ENCODE measurements around the gene RNASE13. TPM values are rescaled to one million over a fixed set of nuclear protein-coding genes. Genes with fewer than 3 reads are reported as not detected.

The RNASE13 gene
- total and polyA plus RNA-seq, 4 donors = not detected

DNA sequence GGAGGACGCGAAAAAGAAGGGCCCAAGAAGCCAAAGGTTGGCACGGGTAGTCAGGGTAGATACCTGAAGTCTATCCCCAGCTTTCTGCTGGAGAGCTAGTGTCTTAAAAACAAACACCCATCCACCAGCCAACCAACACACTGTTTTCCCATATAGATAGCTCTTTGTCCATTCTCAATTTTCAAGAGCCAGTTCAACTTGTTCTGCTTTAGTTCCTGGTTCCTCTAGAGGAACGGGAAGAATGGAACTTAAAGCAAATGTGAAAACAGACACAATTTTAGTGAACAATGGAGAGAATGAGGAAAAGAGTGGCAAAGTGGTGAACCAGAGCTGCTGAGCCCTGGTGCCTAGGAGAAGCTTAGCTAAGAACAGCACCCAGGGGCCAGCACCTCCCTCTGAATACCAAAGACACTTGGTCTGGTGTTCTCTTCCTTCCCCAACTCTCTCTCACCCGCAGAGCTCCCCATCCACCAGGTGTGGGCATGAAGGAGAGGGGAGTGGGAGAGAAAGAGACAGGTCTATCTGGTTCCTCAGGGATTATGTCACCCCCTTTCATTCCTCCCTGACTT lies 13.5 kb downstream of the RNASE13 start:
- Histone ChIP-seq H3K36me3 (ENCODE audit: control insufficient read depth in 4 of 4, insufficient read depth in 4 of 4, low read length in 4 of 4) (peaks cover 5 to 24% (median 16%) of the 10 kb centered on the region in 4 donors), H3K4me3 (no peak overlapping the region), H3K27me3 (ENCODE audit: control insufficient read depth in 3 of 3, insufficient read depth in 3 of 3, low read length in 2 of 3) (no peaks in the 10 kb centered on the region), H3K9ac (ENCODE audit: insufficient read depth in 1 of 2, low read length in 2 of 2) (no peak overlapping the region), H3K9me3 (ENCODE audit: control insufficient read depth in 4 of 4, insufficient read depth in 3 of 4, low read length in 3 of 4) (no peaks in the 10 kb centered on the region), H3K4me1 (ENCODE audit: control insufficient read depth in 5 of 5, insufficient read depth in 5 of 5, low read length in 5 of 5) (peaks cover 3 to 17% (median 12%) of the 10 kb centered on the region in 5 donors), H3K27ac (ENCODE audit: low read depth in 1 of 2, low read length in 1 of 2) (no peak overlapping the region)
- WGBS, 2 donors = 89% methylated on average over 5 of the region's 5 CpGs
- ATAC-seq (ENCODE audit: insufficient read depth, low FRiP score) = no peak
- no peak for TF ChIP-seq CTCF (IDR thresholded peaks at IDR 0.05; ENCODE audit: control extremely low read depth, extremely low read depth)
- no peak for DNase-seq

- Histone ChIP-seq H3K9me3 (ENCODE audit: control insufficient read depth in 4 of 4, insufficient read depth in 3 of 4, low read length in 3 of 4) (no peaks in the 10 kb centered on the region), H3K36me3 (ENCODE audit: control insufficient read depth in 4 of 4, insufficient read depth in 4 of 4, low read length in 4 of 4) (peaks cover 5 to 24% (median 16%) of the 10 kb centered on the region in 4 donors), H3K4me3 (no peak overlapping the region), H3K9ac (ENCODE audit: insufficient read depth in 1 of 2, low read length in 2 of 2) (no peak overlapping the region), H3K27me3 (ENCODE audit: control insufficient read depth in 3 of 3, insufficient read depth in 3 of 3, low read length in 2 of 3) (no peaks in the 10 kb centered on the region), H3K4me1 (ENCODE audit: control insufficient read depth in 5 of 5, insufficient read depth in 5 of 5, low read length in 5 of 5) (peaks cover 0 to 15% (median 10%) of the 10 kb centered on the region in 5 donors), H3K27ac (ENCODE audit: low read depth in 1 of 2, low read length in 1 of 2) (no peak overlapping the region)
- ATAC-seq (ENCODE audit: insufficient read depth, low FRiP score) = no peak
- TF ChIP-seq CTCF (IDR thresholded peaks at IDR 0.05; ENCODE audit: control extremely low read depth, extremely low read depth) = no peak
- DNase-seq = no peak
- whole genome bisulfite sequencing, 2 donors = 23 to 60% methylated on average over 1 of the region's 1 CpG
Measured at GRCh38 chr14:21019366-21019765, 15.2 kb downstream of the RNASE13 start.

DNA sequence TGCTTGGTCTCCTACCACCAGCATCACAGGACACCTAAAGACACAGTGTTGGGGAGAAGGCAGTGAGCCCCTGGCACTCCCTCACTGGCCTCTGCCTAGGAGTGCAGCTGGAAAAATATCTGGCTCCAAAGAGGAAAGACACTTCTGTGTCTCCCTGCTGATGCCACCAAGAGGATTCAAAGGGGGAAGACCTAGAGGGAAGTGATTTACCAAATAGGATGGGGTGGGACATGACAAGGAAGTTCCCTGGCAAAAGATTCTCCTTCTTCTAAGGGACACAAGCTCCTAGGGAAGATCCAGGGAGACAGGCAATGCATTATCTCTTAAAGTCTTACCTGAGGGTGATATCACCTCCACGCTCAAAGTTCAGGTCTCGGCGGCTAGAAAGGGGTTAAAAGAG lies 15.8 kb downstream of the RNASE13 start:
- Histone ChIP-seq H3K9ac (ENCODE audit: insufficient read depth in 1 of 2, low read length in 2 of 2) (no peak overlapping the region), H3K36me3 (ENCODE audit: control insufficient read depth in 4 of 4, insufficient read depth in 4 of 4, low read length in 4 of 4) (peaks cover 5 to 24% (median 16%) of the 10 kb centered on the region in 4 donors), H3K9me3 (ENCODE audit: control insufficient read depth in 4 of 4, insufficient read depth in 3 of 4, low read length in 3 of 4) (no peaks in the 10 kb centered on the region), H3K4me1 (ENCODE audit: control insufficient read depth in 5 of 5, insufficient read depth in 5 of 5, low read length in 5 of 5) (peaks cover 0 to 10% (median 7%) of the 10 kb centered on the region in 5 donors), H3K27me3 (ENCODE audit: control insufficient read depth in 3 of 3, insufficient read depth in 3 of 3, low read length in 2 of 3) (no peaks in the 10 kb centered on the region), H3K27ac (ENCODE audit: low read depth in 1 of 2, low read length in 1 of 2) (peak overlapping the region in 1 of 2 donors; percentile 9), H3K4me3 (no peak overlapping the region)
- TF ChIP-seq CTCF (IDR thresholded peaks at IDR 0.05; ENCODE audit: control extremely low read depth, extremely low read depth) = no peak
- 93 to 98% methylated on average over 3 of the region's 3 CpGs for WGBS, 2 donors
- DNase-seq (no peak), ATAC-seq (ENCODE audit: insufficient read depth, low FRiP score) (no peak)

DNA sequence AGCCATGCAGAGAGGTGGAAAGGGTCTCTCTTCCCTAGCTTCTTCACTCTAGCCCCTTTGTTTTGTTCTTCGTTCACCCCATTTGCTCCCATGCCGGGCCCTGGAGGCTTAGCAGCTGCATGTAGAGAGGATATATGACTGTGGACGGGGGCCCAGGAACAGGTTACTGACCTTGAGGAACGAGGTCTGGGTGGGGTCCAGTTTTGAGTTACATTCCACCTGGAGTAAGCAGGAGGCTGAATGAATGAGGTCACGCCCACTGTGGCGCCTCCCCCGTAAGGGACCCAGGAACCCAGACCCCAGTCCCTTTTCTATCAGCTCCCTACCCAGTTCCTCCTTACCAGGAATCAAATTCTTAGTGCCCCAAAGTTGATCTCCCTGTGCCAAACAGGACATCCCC lies 16.3 kb downstream of the RNASE13 start:
- ATAC-seq (ENCODE audit: insufficient read depth, low FRiP score) (no peak), DNase-seq (no peak)
- Histone ChIP-seq H3K27me3 (ENCODE audit: control insufficient read depth in 3 of 3, insufficient read depth in 3 of 3, low read length in 2 of 3) (no peaks in the 10 kb centered on the region), H3K9ac (ENCODE audit: insufficient read depth in 1 of 2, low read length in 2 of 2) (no peak overlapping the region), H3K27ac (ENCODE audit: low read depth in 1 of 2, low read length in 1 of 2) (peak overlapping the region in 1 of 2 donors; percentile 9), H3K4me1 (ENCODE audit: control insufficient read depth in 5 of 5, insufficient read depth in 5 of 5, low read length in 5 of 5) (peaks cover 0 to 7% (median 5%) of the 10 kb centered on the region in 5 donors), H3K36me3 (ENCODE audit: control insufficient read depth in 4 of 4, insufficient read depth in 4 of 4, low read length in 4 of 4) (peaks cover 5 to 24% (median 16%) of the 10 kb centered on the region in 4 donors), H3K9me3 (ENCODE audit: control insufficient read depth in 4 of 4, insufficient read depth in 3 of 4, low read length in 3 of 4) (no peaks in the 10 kb centered on the region), H3K4me3 (no peak overlapping the region)
- TF ChIP-seq CTCF (IDR thresholded peaks at IDR 0.05; ENCODE audit: control extremely low read depth, extremely low read depth) = no peak
- 90 to 93% methylated on average over 7 of the region's 7 CpGs for WGBS, 2 donors
